Measurements from ENCODE around the gene IGF2.
"Not testable (repeated sequence)": the region's sequence is repeated elsewhere in the genome, so short reads cannot be mapped to it uniquely, and the experiment has no call there.

The IGF2 gene

GRCh38 chr11:2139123-2139521 lies at the start of gene IGF2:
TSS of gene IGF2 (minus strand) at chr11:2139389. CDS start at chr11:2135523, 3,866 bp downstream.
- no peak for DNase-seq

- DNase-seq: no peak
These were observed 49.6 kb upstream of the IGF2 start for GRCh38 chr11:2188745-2189144.

- no peak for DNase-seq
These were observed 48.1 kb upstream of the IGF2 start for GRCh38 chr11:2187280-2187707.

DNA sequence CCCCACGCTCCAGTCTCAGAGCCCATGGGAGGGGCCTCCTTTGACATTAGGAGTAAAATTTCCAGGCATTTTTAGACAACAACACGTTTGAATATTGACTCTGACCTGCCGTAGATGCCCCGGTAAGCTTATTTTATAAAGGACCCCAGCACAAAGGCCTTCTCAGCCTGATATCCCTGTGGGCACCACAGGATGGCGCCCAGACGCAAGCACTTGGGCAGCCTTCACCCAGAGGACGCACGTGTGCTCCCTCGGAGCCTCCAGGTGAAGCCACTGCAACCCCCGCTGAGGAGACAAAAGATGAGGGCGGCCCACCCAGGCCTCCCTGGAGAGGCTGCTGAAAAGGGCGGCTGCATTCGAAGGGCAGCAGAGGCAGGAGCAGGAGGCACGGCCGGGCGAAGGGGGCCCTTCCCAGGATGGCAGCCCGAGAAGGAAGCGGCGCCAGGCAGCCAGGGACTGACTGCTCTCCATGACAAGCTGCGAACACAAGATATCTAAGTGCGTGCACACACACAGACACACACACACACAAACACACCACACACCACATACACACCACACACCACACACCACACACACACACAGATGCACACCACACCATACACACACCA lies 47.6 kb upstream of the IGF2 start:
- DNase-seq: no peak

GRCh38 chr11:2185324-2186085 lies 46.3 kb upstream of the IGF2 start:
- no peak for DNase-seq

DNA sequence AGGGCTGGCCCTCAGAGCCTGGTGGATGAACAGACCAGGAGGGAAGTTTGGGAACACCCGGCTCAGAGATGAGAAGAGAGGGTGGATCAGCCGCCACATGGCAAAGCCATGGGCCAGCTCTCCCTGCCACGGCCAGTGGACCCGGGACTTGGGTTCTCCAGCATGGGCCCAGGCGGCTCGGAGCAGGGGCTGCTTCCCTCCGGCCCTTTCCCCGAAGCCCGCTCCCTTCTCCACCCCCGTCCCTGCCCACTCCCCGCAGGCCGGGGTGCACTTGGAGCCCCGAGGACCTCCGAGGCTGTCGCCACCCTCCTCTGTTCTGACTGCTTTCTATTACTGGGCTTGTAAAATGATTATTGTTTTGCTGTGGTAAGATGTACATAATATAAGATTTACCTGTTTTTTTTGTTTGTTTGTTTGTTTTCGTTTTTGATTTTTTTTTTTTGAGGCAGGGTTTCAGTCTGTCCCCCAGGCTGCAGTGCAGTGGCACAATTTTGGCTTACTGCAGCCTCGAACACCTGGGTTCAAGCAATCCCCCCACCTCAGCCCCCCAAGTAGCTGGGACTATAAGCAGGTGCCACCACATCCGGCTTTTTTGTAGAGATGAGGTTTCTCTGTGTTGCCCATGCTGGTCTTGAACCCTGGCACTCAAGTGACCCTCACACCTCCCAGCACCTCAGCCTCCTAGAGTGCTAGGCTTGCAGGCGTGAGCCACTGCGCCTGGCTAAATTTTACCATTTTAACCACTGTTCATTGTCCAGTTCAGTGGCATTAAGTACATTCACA lies 43.7 kb upstream of the IGF2 start:
- no peak for DNase-seq

GRCh38 chr11:2182075-2182474 lies 42.9 kb upstream of the IGF2 start:
- no peak for DNase-seq

- DNase-seq: no peak
These were observed 41.7 kb upstream of the IGF2 start for GRCh38 chr11:2180789-2181370.

GRCh38 chr11:2180347-2180746 lies 41.2 kb upstream of the IGF2 start:
- no peak for DNase-seq

GRCh38 chr11:2179516-2179915 lies 40.3 kb upstream of the IGF2 start:
- DNase-seq: no peak

DNA sequence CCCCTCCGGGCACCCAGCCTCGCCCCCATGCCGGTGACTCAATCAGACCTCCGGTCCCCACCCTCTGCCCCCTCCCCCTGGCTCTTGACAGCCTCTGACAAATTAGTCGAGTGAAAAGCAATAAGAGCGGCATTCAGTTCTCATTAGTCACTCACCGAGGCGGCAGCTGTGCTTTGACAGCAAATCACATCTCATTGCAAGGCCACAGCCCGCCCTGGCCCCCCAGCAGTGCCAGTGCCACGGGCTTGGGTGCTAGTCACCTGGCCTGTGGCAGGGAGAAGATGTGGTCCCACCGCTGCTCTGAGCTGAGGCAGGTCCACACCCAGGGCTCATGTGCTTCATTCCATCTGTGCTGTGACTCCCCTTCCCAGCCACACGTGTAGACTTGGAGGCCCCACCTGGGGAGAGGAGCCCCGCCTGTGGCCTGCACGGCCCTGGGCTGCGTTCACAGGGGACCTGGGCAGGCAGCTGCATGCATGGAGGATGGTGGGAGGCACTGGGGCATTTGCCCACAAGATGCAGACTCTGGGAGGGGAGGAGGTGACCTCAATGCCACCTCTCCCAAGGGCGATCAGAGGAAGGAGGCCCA lies 39.8 kb upstream of the IGF2 start:
- DNase-seq: no peak

DNA sequence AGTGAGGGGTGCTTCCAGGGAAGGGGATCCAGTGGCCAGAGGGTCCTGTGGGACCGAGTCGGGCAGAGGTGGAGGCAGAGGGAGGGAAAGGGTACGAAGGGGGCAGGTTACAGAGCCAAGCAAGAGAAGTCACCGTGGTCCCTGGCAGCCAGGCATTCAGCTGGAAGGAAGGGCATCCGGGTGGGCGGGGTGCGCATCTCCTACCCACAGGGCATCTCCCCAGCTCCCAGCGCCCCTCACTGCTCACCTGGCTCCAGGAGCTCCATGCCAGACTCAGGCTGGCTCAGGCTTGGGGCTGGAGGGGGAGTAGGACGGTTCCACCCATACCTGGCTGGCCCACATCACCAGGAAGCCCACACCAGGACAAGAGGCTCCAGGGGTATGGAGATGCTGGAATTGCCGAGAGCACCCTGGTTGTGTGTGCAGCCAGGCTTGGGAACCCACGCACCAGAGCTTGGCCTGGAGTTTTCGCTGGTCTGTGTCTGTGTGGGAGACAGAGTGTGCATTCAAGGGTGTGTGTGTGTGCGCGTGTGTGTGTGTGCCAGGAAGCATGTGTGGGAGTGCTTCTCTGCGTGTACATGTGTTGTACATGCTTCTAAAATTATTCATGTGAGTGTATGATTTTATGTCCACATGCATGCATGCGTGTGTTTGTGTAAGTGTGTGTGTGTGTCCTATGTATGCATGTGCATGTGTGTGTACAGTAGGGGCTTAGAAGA lies 39.0 kb upstream of the IGF2 start:
- not testable (repeated sequence) for DNase-seq

DNA sequence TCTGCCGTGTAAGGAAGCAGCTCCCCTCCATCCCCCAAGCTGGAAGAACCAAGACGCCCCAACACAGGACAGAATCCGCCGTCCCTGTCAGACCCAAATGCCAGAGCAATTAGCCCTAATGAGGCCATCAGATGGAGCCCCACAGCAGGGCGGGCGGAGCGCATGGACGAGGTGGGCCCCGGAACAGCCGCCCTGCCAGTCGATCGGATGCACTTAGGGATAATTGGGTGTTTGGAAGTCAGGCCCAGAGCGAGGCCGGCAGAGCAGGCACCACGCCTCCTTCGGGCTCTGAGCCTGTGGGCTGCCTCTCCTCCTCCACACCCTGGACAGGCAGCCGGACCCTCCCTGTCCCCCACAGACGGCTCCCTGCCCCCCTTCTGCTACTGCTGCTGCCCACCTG lies 37.9 kb upstream of the IGF2 start:
- DNase-seq: no peak

GRCh38 chr11:2176389-2176900 lies 37.3 kb upstream of the IGF2 start:
- DNase-seq: no peak

DNA sequence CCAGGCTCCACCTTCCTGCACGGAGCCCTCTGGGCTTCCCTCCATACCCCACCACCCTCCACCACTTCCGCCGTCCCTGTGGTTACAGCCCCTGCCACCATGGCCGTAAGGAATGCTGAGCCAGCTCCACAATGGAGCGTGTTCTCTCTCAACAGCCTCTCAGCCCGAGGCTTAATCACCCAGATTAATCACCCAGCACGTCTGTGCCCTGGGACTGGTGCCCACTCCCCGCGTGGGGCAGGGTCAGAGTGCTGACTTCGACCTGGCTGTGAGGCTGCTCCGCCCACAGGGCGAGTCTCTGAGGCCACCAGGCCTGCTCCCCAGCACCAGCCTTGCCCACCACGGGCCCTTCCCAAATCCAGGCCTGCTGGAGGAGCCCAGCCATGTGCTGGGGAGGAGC lies 36.5 kb upstream of the IGF2 start:
- no peak for DNase-seq

- DNase-seq: no peak
These were observed 35.2 kb upstream of the IGF2 start for GRCh38 chr11:2174361-2174760.

DNA sequence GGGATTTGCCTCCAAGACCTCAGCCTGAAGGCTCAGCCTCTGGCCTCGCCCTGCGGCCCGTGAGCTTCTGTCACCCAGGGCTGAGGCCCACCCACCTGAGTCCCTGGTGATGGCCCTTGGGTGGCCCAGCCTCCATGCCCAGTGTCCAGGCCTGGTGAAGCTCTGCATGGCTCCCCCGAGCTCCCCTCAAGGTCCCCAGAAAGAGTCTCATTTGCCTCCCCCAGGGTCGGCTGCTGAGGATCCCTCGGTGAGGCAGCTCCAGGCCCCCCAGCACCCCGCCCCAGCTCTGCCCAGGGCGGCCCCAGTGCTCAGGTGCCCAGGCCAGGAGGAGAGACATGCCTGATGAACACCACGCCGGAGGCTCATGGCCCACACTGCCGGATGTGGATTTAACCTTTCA lies 34.6 kb upstream of the IGF2 start:
- no peak for DNase-seq

- DNase-seq: no peak
These were observed 34.0 kb upstream of the IGF2 start for GRCh38 chr11:2173150-2173693.

GRCh38 chr11:2172676-2173075 lies 33.5 kb upstream of the IGF2 start:
- no peak for DNase-seq

GRCh38 chr11:2171591-2172003 lies 32.4 kb upstream of the IGF2 start, which contains the start of gene TH:
TSS of gene TH (minus strand) at chr11:2171815. CDS start at chr11:2171786, 29 bp downstream.
- no peak for DNase-seq
